Mesendoderm (in vitro differentiated cells): ENCODE data around the gene LIMD2.
A peak's percentile ranks its signal among the peaks of the same experiment; 100 is the strongest.

ENCODE experiments used
- DNase-seq: peaks from one replicate; pipeline ENCODE4 v3.0.0; 2013
- H2AK5ac ChIP-seq: 2 replicates; pipeline ENCODE4 v1.6.1; 2013; ENCODE audit warnings: low read length, inconsistent platforms
- H2BK120ac ChIP-seq: 2 replicates; pipeline ENCODE4 v1.6.1; 2013; ENCODE audit warnings: low read depth, mild to moderate bottlenecking, low read length, moderate library complexity, mixed read lengths
- H2BK15ac ChIP-seq: replicated peaks from 2 replicates; pipeline ENCODE4 v1.6.1; 2013; ENCODE audit warnings: low read depth, mild to moderate bottlenecking, moderate library complexity
- H2BK5ac ChIP-seq: 2 replicates; pipeline ENCODE4 v1.6.1; 2013; ENCODE audit warnings: low read length, inconsistent platforms
- H3K18ac ChIP-seq: 2 replicates; pipeline ENCODE4 v1.6.1; 2013; ENCODE audit warnings: mild to moderate bottlenecking, low read length, mixed read lengths
- H3K23ac ChIP-seq: one replicate; pipeline ENCODE4 v1.6.1; 2013; ENCODE audit warnings: low read length
- H3K27ac ChIP-seq: 2 replicates; pipeline ENCODE4 v1.5.1; 2013; ENCODE audit warnings: low read depth, mild to moderate bottlenecking, inconsistent platforms, low read length, moderate library complexity
- H3K27me3 ChIP-seq: 2 replicates; pipeline ENCODE4 v1.6.1; 2013; ENCODE audit warnings: low read length, control low read depth, mild to moderate bottlenecking, inconsistent platforms; ENCODE audit not compliant: insufficient read depth, poor library complexity
- H3K36me3 ChIP-seq: 2 replicates; pipeline ENCODE4 v1.6.1; 2013; ENCODE audit warnings: low read length, inconsistent platforms; ENCODE audit not compliant: control insufficient read depth, insufficient read depth
- H3K4ac ChIP-seq: one replicate; pipeline ENCODE4 v1.6.1; 2013; ENCODE audit warnings: low read depth, mild to moderate bottlenecking, low read length, moderate library complexity
- H3K4me1 ChIP-seq: 2 replicates; pipeline ENCODE4 v1.6.1; 2013; ENCODE audit warnings: low read depth, low read length, inconsistent platforms; ENCODE audit not compliant: control insufficient read depth
- H3K4me2 ChIP-seq: 2 replicates; pipeline ENCODE4 v1.6.1; 2013; ENCODE audit warnings: low read length
- H3K4me3 ChIP-seq: 2 replicates; pipeline ENCODE4 v1.5.1; 2013; ENCODE audit warnings: mild to moderate bottlenecking, low read length
- H3K56ac ChIP-seq: one replicate; pipeline ENCODE4 v1.6.1; 2013; ENCODE audit warnings: low read length
- H3K79me1 ChIP-seq: 2 replicates; pipeline ENCODE4 v1.6.1; 2013; ENCODE audit warnings: low read length, inconsistent platforms
- H3K79me2 ChIP-seq: 2 replicates; pipeline ENCODE4 v1.6.1; 2013; ENCODE audit warnings: mild to moderate bottlenecking, low read length; ENCODE audit not compliant: control insufficient read depth, insufficient read depth
- H3K9ac ChIP-seq: 2 replicates; pipeline ENCODE4 v1.6.1; 2013; ENCODE audit warnings: low read length, inconsistent platforms
- H4K5ac ChIP-seq: one replicate; pipeline ENCODE4 v1.6.1; 2013; ENCODE audit warnings: low read length
- H4K8ac ChIP-seq: one replicate; pipeline ENCODE4 v1.6.1; 2013; ENCODE audit warnings: low read depth, mild to moderate bottlenecking, control low read depth, low read length, moderate library complexity
- WGBS: extraction: QIAGEN DNeasy Blood & Tissue Kit; methylation state at CpG from one replicate; pipeline ENCODE4 v1.1.7; 2013; ENCODE audit warnings: low lambda C conversion rate, missing lambda C conversion rate; ENCODE audit not compliant: insufficient coverage; ENCODE audit errors: extremely low coverage; 5-methylcytosine and 5-hydroxymethylcytosine counted together

Gene LIMD2

GRCh38 chr17:63647065-63647725 lies 52.7 kb downstream of the LIMD2 start:
- Histone ChIP-seq H2BK5ac (no peak overlapping the region), H2AK5ac (no peak overlapping the region), H3K27me3 (no peaks in the 10 kb centered on the region), H2BK15ac (no peak overlapping the region), H2BK120ac (no peak overlapping the region), H3K79me1 (no peaks in the 10 kb centered on the region), H3K4me2 (no peak overlapping the region), H3K9ac (peak overlapping the region; percentile 10), H3K27ac (peak overlapping the region; percentile 58), H3K56ac (peak overlapping the region; percentile 28), H3K4me1 (peaks cover 7% of the 10 kb centered on the region), H3K4me3 (no peak overlapping the region), H3K18ac (no peak overlapping the region), H3K23ac (no peak overlapping the region), H4K8ac (no peak overlapping the region), H3K79me2 (no peaks in the 10 kb centered on the region), H3K4ac (no peak overlapping the region), H3K36me3 (no peaks in the 10 kb centered on the region), H4K5ac (no peak overlapping the region)
- WGBS, result no CpG with 5 or more reads among the region's 4 CpGs
- DNase-seq, result peak; percentile 42

GRCh38 chr17:63646488-63646806 lies 53.5 kb downstream of the LIMD2 start:
- H2BK15ac ChIP-seq, result no peak overlapping the region
- WGBS, result no CpG with 5 or more reads among the region's 1 CpG
- no peak overlapping the region for H2BK120ac ChIP-seq

More at GRCh38 chr17:63646488-63646806, 53.5 kb downstream of the LIMD2 start:
- H3K23ac ChIP-seq, result no peak overlapping the region
- H4K5ac ChIP-seq, result no peak overlapping the region
- H3K36me3 ChIP-seq, result no peaks in the 10 kb centered on the region
- no peaks in the 10 kb centered on the region for H3K79me1 ChIP-seq
- no peak overlapping the region for H4K8ac ChIP-seq
- H3K18ac ChIP-seq, result no peak overlapping the region
- no peak for DNase-seq
- no peak overlapping the region for H2AK5ac ChIP-seq
- H3K56ac ChIP-seq, result no peak overlapping the region
- no peaks in the 10 kb centered on the region for H3K27me3 ChIP-seq
- no peak overlapping the region for H3K4me3 ChIP-seq
- no peak overlapping the region for H3K9ac ChIP-seq
- H3K27ac ChIP-seq, result no peak overlapping the region
- H3K4me2 ChIP-seq, result no peak overlapping the region
- H2BK5ac ChIP-seq, result no peak overlapping the region
- no peaks in the 10 kb centered on the region for H3K79me2 ChIP-seq
- H3K4ac ChIP-seq, result no peak overlapping the region
- H3K4me1 ChIP-seq, result peaks cover 7% of the 10 kb centered on the region
